A549 (cell line): Measurements from ENCODE around the gene DSCAM. TPM values are rescaled to one million over a fixed set of nuclear protein-coding genes. Genes with fewer than 3 reads are reported as not detected.

Source experiments
- ATAC-seq, 2 experiments: fragments of 200-7000 bp in 1 of 2; fragments of >200 bp in 1 of 2; cut with Nextera tagmentation in 1 of 2; cut with Tn5 transposase in 1 of 2; 3 replicates each; pipeline versions ENCODE4 v1.8.0 to v1.9.1; 2018 to 2020; ENCODE audit warnings: mild to moderate bottlenecking in 1 of 2, moderate library complexity in 1 of 2
- CTCF ChIA-PET: fragments of 300-600 bp; sonication (Branson Sonifier 250); formaldehyde crosslinking; extraction: SDS; loops from one replicate; lab custom pipeline; 2021; ENCODE audit warnings: antibody characterized with exemption, inconsistent platforms; lab: Yijun Ruan, JAX
- POLR2A ChIA-PET: fragments of 350-600 bp; formaldehyde crosslinking; extraction: SDS; loops from one replicate; lab custom pipeline; 2021; ENCODE audit warnings: antibody characterized with exemption, inconsistent platforms; lab: Yijun Ruan, JAX
- DNase-seq, 2 experiments: peaks; one replicate each; pipeline versions ENCODE4 v3.0.0 to v3.0.0-alpha.2; 2011 to 2016; ENCODE audit warnings: low read depth in 1 of 2, low spot score in 1 of 2
- FAIRE-seq: peaks from 2 replicates; lab custom pipeline; 2011; peaks lifted over from hg19 to GRCh38; lab: Jason Lieb, UNC
- H3K27ac ChIP-seq, 2 experiments: fragments of >200 bp; sonication (Bioruptor Twin); formaldehyde crosslinking; 3 replicates each; pipeline ENCODE4 v1.5.1; 2016 to 2017
- H3K4me1 ChIP-seq: fragments of >200 bp; sonication (Bioruptor Twin); formaldehyde crosslinking; 3 replicates; pipeline ENCODE4 v1.6.1; 2016
- H3K4me2 ChIP-seq: fragments of >200 bp; sonication (Bioruptor Twin); formaldehyde crosslinking; 3 replicates; pipeline ENCODE4 v1.6.1; 2016
- H3K4me3 ChIP-seq: fragments of >200 bp; sonication (Bioruptor Twin); formaldehyde crosslinking; 3 replicates; pipeline ENCODE4 v1.5.1; 2016
- H3K9me3 ChIP-seq: fragments of >200 bp; sonication (Bioruptor Twin); formaldehyde crosslinking; 3 replicates; pipeline ENCODE4 v1.6.1; 2016
- ATOH8 ChIP-seq: fragments of 250-450 bp; sonication (Bioruptor Pico); IDR thresholded peaks from 2 replicates; pipeline ENCODE4 v1.5.0; 2020; ENCODE audit warnings: low read depth, mild to moderate bottlenecking, moderate library complexity
- BHLHE40 ChIP-seq: IDR thresholded peaks from 2 replicates; pipeline ENCODE4 v1.6.1; 2012; ENCODE audit warnings: low read depth, low read length, inconsistent platforms
- CBX2 ChIP-seq: fragments of 200-600 bp; sonication (generic); IDR thresholded peaks from 2 replicates; pipeline ENCODE4 v1.6.1; 2016; ENCODE audit warnings: low read depth, mild to moderate bottlenecking, borderline replicate concordance
- CTCF ChIP-seq: fragments of >200 bp; sonication (Bioruptor Twin); formaldehyde crosslinking; IDR thresholded peaks from 3 replicates; pipeline ENCODE4 v1.5.1; 2016
- E2F6 ChIP-seq: IDR thresholded peaks from 2 replicates; pipeline ENCODE4 v1.6.1; 2012; ENCODE audit warnings: low read depth, borderline replicate concordance
- ELK1 ChIP-seq: fragments of 150-350 bp; IDR thresholded peaks from 2 replicates; pipeline ENCODE4 v1.6.1; 2014; ENCODE audit warnings: low read depth, mild to moderate bottlenecking, low read length
- HEYL ChIP-seq: fragments of 250-450 bp; sonication (Bioruptor Pico); IDR thresholded peaks from 2 replicates; pipeline ENCODE4 v1.8.0; 2021; ENCODE audit warnings: mild to moderate bottlenecking, moderate library complexity
- HMGXB4 ChIP-seq: fragments of 250-450 bp; sonication (Bioruptor Pico); IDR thresholded peaks from 2 replicates; pipeline ENCODE4 v1.5.0; 2021; ENCODE audit warnings: mild to moderate bottlenecking, moderate library complexity, borderline replicate concordance
- HOXB13 ChIP-seq: fragments of 250-450 bp; sonication (Bioruptor Pico); IDR thresholded peaks from 2 replicates; pipeline ENCODE4 v1.5.0; 2020; ENCODE audit warnings: low read depth, mild to moderate bottlenecking, moderate library complexity
- MAX ChIP-seq: IDR thresholded peaks from 2 replicates; pipeline ENCODE4 v1.6.1; 2012
- NFE2L2 ChIP-seq: fragments of 150-350 bp; conservative IDR thresholded peaks from 2 replicates; pipeline ENCODE4 v1.6.1; 2014; ENCODE audit warnings: low read length
- PBX3 ChIP-seq: IDR thresholded peaks from 2 replicates; pipeline ENCODE4 v1.6.1; 2012
- POLR2A ChIP-seq: IDR thresholded peaks from 2 replicates; pipeline ENCODE4 v1.6.1; 2012; ENCODE audit warnings: mild to moderate bottlenecking, low read length
- POLR2AphosphoS2 ChIP-seq: conservative IDR thresholded peaks from 2 replicates; pipeline ENCODE4 v1.6.1; 2012; ENCODE audit warnings: low read length, improper control_type of control experiment, inconsistent platforms
- RFX5 ChIP-seq: fragments of 450-650 bp; IDR thresholded peaks from 2 replicates; pipeline ENCODE4 v1.7.1; 2014; ENCODE audit warnings: antibody characterized with exemption, mild to moderate bottlenecking, moderate library complexity
- RNF2 ChIP-seq: fragments of 200-600 bp; sonication (generic); IDR thresholded peaks from 2 replicates; pipeline ENCODE4 v1.6.1; 2016; ENCODE audit warnings: low read depth, mild to moderate bottlenecking, antibody characterized with exemption, moderate library complexity, borderline replicate concordance
- SREBF2 ChIP-seq: fragments of 450-650 bp; IDR thresholded peaks from 2 replicates; pipeline ENCODE4 v1.6.1; 2014; ENCODE audit warnings: mild to moderate bottlenecking, moderate library complexity
- TP53 ChIP-seq: fragments of 250-450 bp; sonication (Bioruptor Pico); IDR thresholded peaks from 2 replicates; pipeline ENCODE4 v1.5.0; 2021; ENCODE audit warnings: mild to moderate bottlenecking, moderate library complexity
- USF2 ChIP-seq: fragments of 450-650 bp; IDR thresholded peaks from 2 replicates; pipeline ENCODE4 v1.6.1; 2014; ENCODE audit warnings: antibody characterized with exemption
- ZFP36 ChIP-seq: fragments of 450-650 bp; IDR thresholded peaks from 2 replicates; pipeline ENCODE4 v1.6.1; 2014; ENCODE audit warnings: borderline replicate concordance; ENCODE audit not compliant: partially characterized antibody
- WGBS: methylation state at CpG from one replicate; pipeline ENCODE4 v1.1.6; 2017; ENCODE audit errors: missing lambda C conversion rate; 5-methylcytosine and 5-hydroxymethylcytosine counted together
- polyA plus RNA-seq, 4 experiments: library from polyadenylated mRNA; depleted of rRNA in 3 of 4; stranded (reverse); fragments of >200 nt; fragmentation: RNase III in 1 of 4; extraction: RNeasy Plus Mini Kit Qiagen cat#74134 plus additional on column Dnase treatment in 1 of 4; gene quantifications; 2 replicates in 3 of 4; 3 replicates in 1 of 4; pipeline ENCODE4 v1.2.3, GENCODE V29; 2011 to 2017

Gene DSCAM
- polyA plus RNA-seq, 2 of the 4 experiments (the other 2 are of a cell fraction): not detected

GRCh38 chr21:40200126-40200525 is 646.8 kb downstream of the DSCAM start (continued):
- TF ChIP-seq TP53: no peak
- TF ChIP-seq, all 56 proteins: peak for 0

GRCh38 chr21:40194185-40194980 is 652.6 kb downstream of the DSCAM start:
- FAIRE-seq: no peak
- H3K4me2 ChIP-seq: no peak overlapping the region
- ChIA-PET POLR2A (no interaction called here), CTCF (no interaction called here)
- no peaks in the 10 kb centered on the region for H3K4me1 ChIP-seq
- ATAC-seq: no peak
- WGBS: 0% methylated on average over 4 of the region's 4 CpGs
- no peak for TF ChIP-seq SREBF2
- no peak for TF ChIP-seq RNF2
- no peak for TF ChIP-seq E2F6
- TF ChIP-seq CTCF: no peak
- no peak for TF ChIP-seq HOXB13 (CRISPR knock-in tag)
- no peak for TF ChIP-seq ELK1
- no peak for TF ChIP-seq ATOH8 (CRISPR knock-in tag)
- TF ChIP-seq HMGXB4 (CRISPR knock-in tag): no peak
- TF ChIP-seq ZFP36: no peak
- TF ChIP-seq POLR2A: no peak
- no peak for TF ChIP-seq MAX
- no peak for TF ChIP-seq USF2
- TF ChIP-seq RFX5: no peak
- no peak for TF ChIP-seq POLR2AphosphoS2
- TF ChIP-seq, all 56 proteins: peak for 0
- Histone ChIP-seq H3K9me3 (no peaks in the 10 kb centered on the region), H3K4me3 (no peak overlapping the region), H3K27ac (no peak overlapping the region)
- DNase-seq: no peak

- DNase-seq (no peak), ATAC-seq (no peak), FAIRE-seq (no peak)
- Histone ChIP-seq H3K27ac (no peak overlapping the region), H3K4me1 (no peaks in the 10 kb centered on the region), H3K4me3 (no peak overlapping the region), H3K9me3 (no peaks in the 10 kb centered on the region), H3K4me2 (no peak overlapping the region)
- ChIA-PET CTCF (no interaction called here), POLR2A (no interaction called here)
- no peak for TF ChIP-seq POLR2AphosphoS2
- TF ChIP-seq RNF2: no peak
- no peak for TF ChIP-seq CTCF
- TF ChIP-seq PBX3: no peak
- TF ChIP-seq NFE2L2: no peak
- no peak for TF ChIP-seq BHLHE40
- TF ChIP-seq HEYL (CRISPR knock-in tag): no peak
- no peak for TF ChIP-seq CBX2
- 3% methylated on average over 3 of the region's 3 CpGs for WGBS
Measured at GRCh38 chr21:40191616-40192015, 655.3 kb downstream of the DSCAM start.
